K562 (cell line): ENCODE measurements around the gene RNF144A. TPM values are rescaled to one million over a fixed set of nuclear protein-coding genes. Genes with fewer than 3 reads are reported as not detected.

ENCODE experiments used
- CC2D1A ChIP-seq: fragments of 450-650 bp; IDR thresholded peaks from 2 replicates; pipeline ENCODE4 v1.6.1; 2017; ENCODE audit warnings: mild to moderate bottlenecking
- DLX4 ChIP-seq: fragments of 250-450 bp; sonication (Bioruptor Pico); IDR thresholded peaks from 2 replicates; pipeline ENCODE4 v1.6.1; 2021; ENCODE audit warnings: mild to moderate bottlenecking
- E4F1 ChIP-seq: fragments of 250-450 bp; sonication (Bioruptor Pico); IDR thresholded peaks from 2 replicates; pipeline ENCODE4 v1.5.0; 2021; ENCODE audit warnings: mild to moderate bottlenecking, borderline replicate concordance
- ERF ChIP-seq: fragments of 450-650 bp; formaldehyde crosslinking; IDR thresholded peaks from 2 replicates; pipeline ENCODE4 v1.4.0; 2020; ENCODE audit warnings: mild to moderate bottlenecking, mixed read lengths
- RFX7 ChIP-seq: fragments of 250-450 bp; sonication (Bioruptor Pico); IDR thresholded peaks from 2 replicates; pipeline ENCODE4 v1.5.1; 2021; ENCODE audit warnings: mild to moderate bottlenecking
- SIN3A ChIP-seq, 2 experiments: fragments of 150-350 bp in 1 of 2; IDR thresholded peaks; 2 replicates each; pipeline ENCODE4 v1.6.1; 2011 to 2016; ENCODE audit warnings: borderline replicate concordance in 2 of 2, low read depth in 2 of 2, low read length in 2 of 2, mild to moderate bottlenecking in 2 of 2, moderate library complexity in 2 of 2; ENCODE audit not compliant: control insufficient read depth in 1 of 2
- SMARCA5 ChIP-seq: fragments of 450-650 bp; IDR thresholded peaks from 2 replicates; pipeline ENCODE4 v1.6.1; 2016
- SOX6 ChIP-seq: fragments of 450-650 bp; IDR thresholded peaks from 2 replicates; pipeline ENCODE4 v1.6.1; 2014; ENCODE audit warnings: mild to moderate bottlenecking
- ZNF146 ChIP-seq: IDR thresholded peaks from one replicate; pipeline ENCODE4 v1.6.1; 2018; ENCODE audit warnings: missing compliant biosample characterization; ENCODE audit not compliant: unreplicated experiment
- ZNF274 ChIP-seq: IDR thresholded peaks from 2 replicates; pipeline ENCODE4 v1.6.1; 2011; ENCODE audit warnings: low read depth, mild to moderate bottlenecking, low read length, moderate library complexity, borderline replicate concordance
- ZNF407 ChIP-seq: fragments of 450-650 bp; IDR thresholded peaks from 2 replicates; pipeline ENCODE4 v1.6.1; 2016; ENCODE audit warnings: low read depth
- polyA plus RNA-seq, 8 experiments: library from polyadenylated mRNA; depleted of rRNA in 4 of 8; stranded (reverse) in 5 of 8; unstranded in 3 of 8; fragments of >200 nt; fragmentation: Nextera tagmentation in 2 of 8; fragmentation: Illumina TruSeq in 1 of 8; extraction: Ambion mirVana in 2 of 8; extraction: Trizol in 1 of 8; gene quantifications; 2 replicates each; pipeline versions ENCODE4 v1.2.1 to v1.2.3, GENCODE V29; 2011 to 2014; ENCODE audit warnings: inconsistent platforms in 1 of 8, missing spikeins in 1 of 8
- total RNA-seq, 7 experiments: library from RNA; depleted of rRNA in 6 of 7; stranded (reverse); fragments of >200 nt in 6 of 7; fragmentation: Illumina TruSeq in 2 of 7; extraction: Trizol in 2 of 7; gene quantifications; 2 replicates each; pipeline versions ENCODE4 v1.2.1 to v1.2.3, GENCODE V29; 2011 to 2021; ENCODE audit warnings: low replicate concordance in 1 of 7
- TF ChIP-seq, protein P1 (sequence below): sonication (generic); formaldehyde crosslinking; IDR thresholded peaks from 2 replicates; pipeline ENCODE4 v1.8.0; 2022; ENCODE audit warnings: mild to moderate bottlenecking, missing genetic modification reagents
- TF ChIP-seq, protein P2 (sequence below): sonication (generic); formaldehyde crosslinking; IDR thresholded peaks from 2 replicates; pipeline ENCODE4 v1.8.1; 2022; ENCODE audit warnings: missing genetic modification reagents

Gene RNF144A
- total and polyA plus RNA-seq, 9 of the 15 experiments (the other 6 are each of a cell fraction or from before 2014, with no cell fraction given): 0.96 to 11.3 (median 6.2) TPM

- TF ChIP-seq E4F1 (CRISPR knock-in tag): no peak
- no peak for TF ChIP-seq DLX4 (CRISPR knock-in tag)
- no peak for TF ChIP-seq SIN3A (IDR thresholded peaks at IDR 0.05; ENCODE audit: borderline replicate concordance in 2 of 2, control insufficient read depth in 1 of 2, low read depth in 2 of 2, low read length in 2 of 2)
- TF ChIP-seq ZNF407: no peak
- TF ChIP-seq, protein P1, sequence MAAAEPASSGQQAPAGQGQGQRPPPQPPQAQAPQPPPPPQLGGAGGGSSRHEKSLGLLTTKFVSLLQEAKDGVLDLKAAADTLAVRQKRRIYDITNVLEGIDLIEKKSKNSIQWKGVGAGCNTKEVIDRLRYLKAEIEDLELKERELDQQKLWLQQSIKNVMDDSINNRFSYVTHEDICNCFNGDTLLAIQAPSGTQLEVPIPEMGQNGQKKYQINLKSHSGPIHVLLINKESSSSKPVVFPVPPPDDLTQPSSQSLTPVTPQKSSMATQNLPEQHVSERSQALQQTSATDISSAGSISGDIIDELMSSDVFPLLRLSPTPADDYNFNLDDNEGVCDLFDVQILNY (CRISPR knock-in tag): no peak
- TF ChIP-seq, protein P2, sequence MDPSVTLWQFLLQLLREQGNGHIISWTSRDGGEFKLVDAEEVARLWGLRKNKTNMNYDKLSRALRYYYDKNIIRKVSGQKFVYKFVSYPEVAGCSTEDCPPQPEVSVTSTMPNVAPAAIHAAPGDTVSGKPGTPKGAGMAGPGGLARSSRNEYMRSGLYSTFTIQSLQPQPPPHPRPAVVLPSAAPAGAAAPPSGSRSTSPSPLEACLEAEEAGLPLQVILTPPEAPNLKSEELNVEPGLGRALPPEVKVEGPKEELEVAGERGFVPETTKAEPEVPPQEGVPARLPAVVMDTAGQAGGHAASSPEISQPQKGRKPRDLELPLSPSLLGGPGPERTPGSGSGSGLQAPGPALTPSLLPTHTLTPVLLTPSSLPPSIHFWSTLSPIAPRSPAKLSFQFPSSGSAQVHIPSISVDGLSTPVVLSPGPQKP (CRISPR knock-in tag): no peak
- TF ChIP-seq ZNF274: no peak
- peak; percentile 43; the same call in 1 of the 2 replicates for TF ChIP-seq SMARCA5
- no peak for TF ChIP-seq RFX7
- TF ChIP-seq CC2D1A: peak; percentile 78
- no peak for TF ChIP-seq ERF (CRISPR knock-in tag)
- TF ChIP-seq SOX6: peak; percentile 95
- TF ChIP-seq ZNF146 (CRISPR knock-in tag): no peak
Observed at GRCh38 chr2:6909431-6910385, 7.5 kb upstream of the RNF144A start (continued).
